HG03575 (cell line): Measurements from ENCODE around the gene MGAT3.

Experiments
- ATAC-seq: cut with Tn5 transposase; IDR thresholded peaks from one replicate; pipeline ENCODE4 v1.9.1; 2021; ENCODE audit not compliant: unreplicated experiment, insufficient number of reproducible peaks, low FRiP score; ENCODE audit errors: extremely low read depth

The MGAT3 gene

GRCh38 chr22:39481595-39481994 is 24.8 kb downstream of the MGAT3 start:
- ATAC-seq, result no peak

GRCh38 chr22:39482768-39483167 is 26.0 kb downstream of the MGAT3 start:
- no peak for ATAC-seq

GRCh38 chr22:39486951-39487825 is 30.4 kb downstream of the MGAT3 start:
- no peak for ATAC-seq

- no peak for ATAC-seq
Measured at GRCh38 chr22:39487826-39488520, 31.2 kb downstream of the MGAT3 start.

- no peak for ATAC-seq
Measured at GRCh38 chr22:39488563-39489083, 31.8 kb downstream of the MGAT3 start.

- no peak for ATAC-seq
Measured at GRCh38 chr22:39489094-39490068, 32.6 kb downstream of the MGAT3 start.

- no peak for ATAC-seq
Measured at GRCh38 chr22:39490135-39490798, 33.5 kb downstream of the MGAT3 start.

GRCh38 chr22:39490966-39491680 is 34.3 kb downstream of the MGAT3 start:
- ATAC-seq, result no peak

- ATAC-seq, result no peak
Measured at GRCh38 chr22:39491696-39492095, 34.9 kb downstream of the MGAT3 start.

GRCh38 chr22:39492186-39492585 is 35.4 kb downstream of the MGAT3 start:
- no peak for ATAC-seq

GRCh38 chr22:39493759-39494158 is 36.9 kb downstream of the MGAT3 start:
- ATAC-seq, result no peak

GRCh38 chr22:39494471-39495120 is 37.8 kb downstream of the MGAT3 start:
- ATAC-seq, result no peak

GRCh38 chr22:39496131-39496838 is 39.5 kb downstream of the MGAT3 start:
- no peak for ATAC-seq

- no peak for ATAC-seq
Measured at GRCh38 chr22:39497429-39497828, 40.6 kb downstream of the MGAT3 start.

GRCh38 chr22:39498368-39498767 is 41.6 kb downstream of the MGAT3 start:
- ATAC-seq, result no peak

GRCh38 chr22:39498802-39499201 is 42.0 kb downstream of the MGAT3 start:
- no peak for ATAC-seq

- ATAC-seq, result no peak
Measured at GRCh38 chr22:39500101-39500500, 43.3 kb downstream of the MGAT3 start.
